Cardiac muscle cell (in vitro differentiated cells and primary cell): ENCODE measurements around the gene CREB3L4. TPM values are rescaled to one million over a fixed set of nuclear protein-coding genes. Genes with fewer than 3 reads are reported as not detected.

Experiments used
- DNase-seq, 2 donors: peaks; one replicate each; pipeline versions ENCODE4 v3.0.0 to v3.0.0-alpha.2; 2010 to 2017; ENCODE audit warnings: low read depth in 1 of 2, low spot score in 1 of 2
- H3K27ac ChIP-seq: fragments of 200-600 bp; sonication (generic); 2 replicates; pipeline ENCODE4 v1.5.1; 2016
- H3K27me3 ChIP-seq: fragments of 200-600 bp; sonication (generic); 2 replicates; pipeline ENCODE4 v1.6.0; 2016; ENCODE audit warnings: control low read depth
- H3K36me3 ChIP-seq: fragments of 200-600 bp; sonication (generic); 2 replicates; pipeline ENCODE4 v1.5.1; 2016; ENCODE audit warnings: control low read depth
- H3K4me1 ChIP-seq: fragments of 200-600 bp; sonication (generic); 2 replicates; pipeline ENCODE4 v1.8.1; 2017; ENCODE audit warnings: low read depth, mild to moderate bottlenecking, mixed run types
- H3K4me3 ChIP-seq: fragments of 200-600 bp; sonication (generic); 2 replicates; pipeline ENCODE4 v1.5.1; 2016; ENCODE audit warnings: mild to moderate bottlenecking
- H3K9me3 ChIP-seq: fragments of 200-600 bp; sonication (generic); 2 replicates; pipeline ENCODE4 v1.5.1; 2017; ENCODE audit warnings: low read depth, mild to moderate bottlenecking, control low read depth
- CTCF ChIP-seq: IDR thresholded peaks from 2 replicates; pipeline ENCODE4 v1.5.1; 2012; ENCODE audit warnings: low read depth, mild to moderate bottlenecking, low read length
- polyA plus RNA-seq: library from polyadenylated mRNA; unstranded; fragments of >200 nt; fragmentation: Nextera tagmentation; extraction: Ambion mirVana; gene quantifications from 2 replicates; pipeline ENCODE4 v1.2.1, GENCODE V29; 2016
- total RNA-seq: library from RNA; depleted of rRNA; stranded (reverse); fragments of >200 nt; gene quantifications from 2 replicates; pipeline ENCODE4 v1.2.3, GENCODE V29; 2016

Gene CREB3L4
- total and polyA plus RNA-seq, 2 experiments from 2014 or later: 25.3 to 49.5 TPM

GRCh38 chr1:153929426-153929825 is 38.3 kb upstream of the CREB3L4 start:
- TF ChIP-seq CTCF: no peak
- H3K36me3 ChIP-seq: peaks cover 12% of the 10 kb centered on the region
- no peak for DNase-seq

GRCh38 chr1:153929981-153930948 is 37.4 kb upstream of the CREB3L4 start:
- no peak for DNase-seq
- no peaks in the 10 kb centered on the region for H3K27me3 ChIP-seq
- H3K4me3 ChIP-seq: no peak overlapping the region
- no peak for TF ChIP-seq CTCF
- H3K36me3 ChIP-seq: peaks cover 16% of the 10 kb centered on the region
- H3K27ac ChIP-seq: no peak overlapping the region
- H3K9me3 ChIP-seq: no peaks in the 10 kb centered on the region
- H3K4me1 ChIP-seq: no peaks in the 10 kb centered on the region

More at GRCh38 chr1:153929426-153929825, 38.3 kb upstream of the CREB3L4 start:
- Histone ChIP-seq H3K4me3 (no peak overlapping the region), H3K9me3 (no peaks in the 10 kb centered on the region), H3K27ac (no peak overlapping the region), H3K4me1 (no peaks in the 10 kb centered on the region), H3K27me3 (no peaks in the 10 kb centered on the region)

GRCh38 chr1:153932156-153933131 is 35.3 kb upstream of the CREB3L4 start:
- no peaks in the 10 kb centered on the region for H3K27me3 ChIP-seq
- no peaks in the 10 kb centered on the region for H3K9me3 ChIP-seq
- no peaks in the 10 kb centered on the region for H3K4me1 ChIP-seq
- no peak overlapping the region for H3K4me3 ChIP-seq
- DNase-seq: no peak
- H3K36me3 ChIP-seq: peaks cover 37% of the 10 kb centered on the region
- no peak overlapping the region for H3K27ac ChIP-seq
- TF ChIP-seq CTCF: no peak

GRCh38 chr1:153933430-153933829 is 34.3 kb upstream of the CREB3L4 start:
- Histone ChIP-seq H3K9me3 (no peaks in the 10 kb centered on the region), H3K27me3 (no peaks in the 10 kb centered on the region), H3K36me3 (peaks cover 43% of the 10 kb centered on the region), H3K4me3 (no peak overlapping the region), H3K27ac (no peak overlapping the region), H3K4me1 (no peaks in the 10 kb centered on the region)
- DNase-seq: no peak
- no peak for TF ChIP-seq CTCF

GRCh38 chr1:153933955-153934354 is 33.7 kb upstream of the CREB3L4 start:
- Histone ChIP-seq H3K27ac (no peak overlapping the region), H3K4me1 (no peaks in the 10 kb centered on the region), H3K4me3 (no peak overlapping the region), H3K9me3 (no peaks in the 10 kb centered on the region), H3K27me3 (no peaks in the 10 kb centered on the region), H3K36me3 (peaks cover 43% of the 10 kb centered on the region)
- TF ChIP-seq CTCF: no peak
- DNase-seq: no peak
